ENCODE results near the gene B3GNT9. TPM values are rescaled to one million over a fixed set of nuclear protein-coding genes. Genes with fewer than 3 reads are reported as not detected.

Gene B3GNT9
- polyA plus RNA-seq, 1 of the 3 experiments (the other 2 are of a cell fraction) = 9.9 TPM

DNA sequence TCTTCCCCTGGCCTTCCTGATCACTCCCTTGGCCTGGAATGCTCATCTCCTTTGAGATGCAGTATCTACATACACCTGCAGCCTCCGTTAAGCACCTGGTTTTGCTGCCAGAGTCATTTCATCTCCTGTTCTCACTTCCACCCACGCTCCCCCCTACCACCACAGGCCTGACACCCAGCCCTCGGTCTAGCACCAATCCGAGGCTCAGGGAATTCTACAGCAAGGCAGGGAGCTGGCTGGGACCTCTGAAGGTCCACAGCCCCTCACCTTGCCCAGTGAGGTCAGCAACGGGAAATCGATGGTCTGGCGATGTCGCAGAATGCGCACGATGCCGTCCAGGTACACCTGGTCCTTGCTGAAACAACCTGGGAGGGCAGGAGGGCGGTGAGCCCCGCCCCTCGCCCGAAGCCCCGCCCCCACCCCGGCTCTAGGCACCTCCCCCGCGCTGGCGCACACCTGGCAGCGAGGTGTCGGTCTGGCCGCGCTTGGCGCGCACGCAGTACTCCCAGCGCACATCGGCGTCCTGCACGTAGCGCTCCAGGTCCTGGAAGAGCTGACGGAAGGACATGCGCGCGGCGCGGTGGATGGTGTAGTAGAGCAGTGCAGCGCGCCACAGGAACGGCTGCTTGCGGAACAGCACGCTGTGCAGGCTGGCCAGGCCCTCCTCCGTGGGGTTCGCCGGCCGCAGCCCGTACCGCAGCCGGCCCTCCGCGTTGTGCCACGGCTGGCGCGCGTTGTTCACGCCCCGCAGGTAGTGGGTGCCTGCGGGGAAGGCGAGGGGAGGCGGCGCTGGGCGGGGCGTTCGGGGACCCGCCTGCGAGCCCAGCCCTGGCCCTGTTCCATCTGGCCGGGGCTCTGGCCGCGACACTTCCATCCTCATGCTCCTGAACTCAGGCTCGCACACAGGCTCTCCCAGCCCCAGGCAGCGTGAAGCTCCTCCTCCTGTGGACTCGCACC is 27.2 kb upstream of the B3GNT9 start (continued):
- TF ChIP-seq GATA2 (CRISPR knock-in tag; IDR thresholded peaks at IDR 0.05) = no peak

DNA sequence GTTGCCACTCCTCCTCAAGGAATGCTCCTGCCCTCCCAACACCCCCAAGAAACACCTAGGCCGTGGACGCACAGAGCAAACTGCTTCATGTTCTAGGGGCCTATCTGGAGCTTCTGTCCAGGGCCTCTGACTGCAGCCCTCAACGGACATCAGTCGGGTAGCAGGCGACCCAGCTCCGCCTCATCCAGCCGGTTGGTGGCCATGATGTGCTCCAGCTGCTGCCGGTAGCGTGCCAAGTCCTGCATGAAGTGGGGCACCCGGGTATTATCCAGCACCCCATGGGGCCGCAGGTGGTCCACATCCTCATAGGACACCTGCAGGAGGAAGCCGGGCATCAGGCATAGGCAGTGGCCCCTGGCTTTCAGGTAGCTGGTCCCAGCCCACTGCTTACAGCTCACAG is 25.9 kb upstream of the B3GNT9 start:
- ChIA-PET CTCF (interaction anchor here (0.8 to 5.1 kb wide), 12 partner anchors 7 to 222 kb away, joined by 3 to 26 read pairs (median 4); partner anchors contain the start of gene MATCAP1), POLR2A (interaction anchor here (0.6 to 3.6 kb wide), 4 partner anchors 8 to 26 kb away, joined by 3 to 12 read pairs (median 8); partner anchors contain the start of gene B3GNT9)
- H4K20me1 ChIP-seq (ENCODE audit: insufficient read depth) = peaks cover 10% of the 10 kb centered on the region
- peaks cover 16% of the 10 kb centered on the region; the same call in 1 of the 2 replicates for H3K79me2 ChIP-seq (ENCODE audit: insufficient read depth)
- H3K4me3 ChIP-seq (ENCODE audit: low read depth in 2 of 2, low read length in 1 of 2) = no peak overlapping the region
- no peak for DNase-seq
- H3K4me2 ChIP-seq = no peak overlapping the region
- H3K9me2 ChIP-seq = no peaks in the 10 kb centered on the region
- H3K4me1 ChIP-seq (ENCODE audit: control insufficient read depth in 1 of 2, insufficient read depth in 2 of 2, low read depth in 1 of 2, low read length in 1 of 2) = peaks cover 20 to 47% of the 10 kb centered on the region in 2 experiments; a peak in 3 of 4 replicates
- TF ChIP-seq NRF1 (IDR thresholded peaks at IDR 0.05; ENCODE audit: low read depth, low read length) (no peak), RXRA (IDR thresholded peaks at IDR 0.05; ENCODE audit: borderline replicate concordance, low read depth) (no peak), SIN3A (IDR thresholded peaks at IDR 0.05; ENCODE audit: borderline replicate concordance, low read depth, low read length) (no peak), GABPA (IDR thresholded peaks at IDR 0.05; ENCODE audit: low read depth) (no peak), POLR2AphosphoS5 (IDR thresholded peaks at IDR 0.05; ENCODE audit: low read depth, low read length) (no peak), FOXM1 (IDR thresholded peaks at IDR 0.05; ENCODE audit: low read depth) (no peak), FOXJ3 (CRISPR knock-in tag; IDR thresholded peaks at IDR 0.05) (no peak), EZH2phosphoT487 (IDR thresholded peaks at IDR 0.05; ENCODE audit: borderline replicate concordance, low read depth) (no peak), JUND (IDR thresholded peaks at IDR 0.05) (no peak)
- TF ChIP-seq, protein P1, sequence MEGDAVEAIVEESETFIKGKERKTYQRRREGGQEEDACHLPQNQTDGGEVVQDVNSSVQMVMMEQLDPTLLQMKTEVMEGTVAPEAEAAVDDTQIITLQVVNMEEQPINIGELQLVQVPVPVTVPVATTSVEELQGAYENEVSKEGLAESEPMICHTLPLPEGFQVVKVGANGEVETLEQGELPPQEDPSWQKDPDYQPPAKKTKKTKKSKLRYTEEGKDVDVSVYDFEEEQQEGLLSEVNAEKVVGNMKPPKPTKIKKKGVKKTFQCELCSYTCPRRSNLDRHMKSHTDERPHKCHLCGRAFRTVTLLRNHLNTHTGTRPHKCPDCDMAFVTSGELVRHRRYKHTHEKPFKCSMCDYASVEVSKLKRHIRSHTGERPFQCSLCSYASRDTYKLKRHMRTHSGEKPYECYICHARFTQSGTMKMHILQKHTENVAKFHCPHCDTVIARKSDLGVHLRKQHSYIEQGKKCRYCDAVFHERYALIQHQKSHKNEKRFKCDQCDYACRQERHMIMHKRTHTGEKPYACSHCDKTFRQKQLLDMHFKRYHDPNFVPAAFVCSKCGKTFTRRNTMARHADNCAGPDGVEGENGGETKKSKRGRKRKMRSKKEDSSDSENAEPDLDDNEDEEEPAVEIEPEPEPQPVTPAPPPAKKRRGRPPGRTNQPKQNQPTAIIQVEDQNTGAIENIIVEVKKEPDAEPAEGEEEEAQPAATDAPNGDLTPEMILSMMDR (IDR thresholded peaks at IDR 0.05) = no peak
- TF ChIP-seq, protein P2, sequence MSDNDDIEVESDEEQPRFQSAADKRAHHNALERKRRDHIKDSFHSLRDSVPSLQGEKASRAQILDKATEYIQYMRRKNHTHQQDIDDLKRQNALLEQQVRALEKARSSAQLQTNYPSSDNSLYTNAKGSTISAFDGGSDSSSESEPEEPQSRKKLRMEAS (IDR thresholded peaks at IDR 0.05; ENCODE audit: low read depth) = no peak
- TF ChIP-seq, protein P3, sequence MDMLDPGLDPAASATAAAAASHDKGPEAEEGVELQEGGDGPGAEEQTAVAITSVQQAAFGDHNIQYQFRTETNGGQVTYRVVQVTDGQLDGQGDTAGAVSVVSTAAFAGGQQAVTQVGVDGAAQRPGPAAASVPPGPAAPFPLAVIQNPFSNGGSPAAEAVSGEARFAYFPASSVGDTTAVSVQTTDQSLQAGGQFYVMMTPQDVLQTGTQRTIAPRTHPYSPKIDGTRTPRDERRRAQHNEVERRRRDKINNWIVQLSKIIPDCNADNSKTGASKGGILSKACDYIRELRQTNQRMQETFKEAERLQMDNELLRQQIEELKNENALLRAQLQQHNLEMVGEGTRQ (IDR thresholded peaks at IDR 0.05; ENCODE audit: borderline replicate concordance, low read depth, low read length) = no peak
- H3F3A ChIP-seq (replicated peaks; ENCODE audit: insufficient read depth) = peaks cover 34% of the 10 kb centered on the region
- no peak overlapping the region for H2AFZ ChIP-seq (ENCODE audit: low read depth)
- WGBS (ENCODE audit: low lambda C conversion rate) = 97% methylated on average over 8 of the region's 12 CpGs
- no peak overlapping the region for H3K27ac ChIP-seq (ENCODE audit: low read depth in 2 of 2, low read length in 1 of 2)
- H3K9me3 ChIP-seq = no peaks in the 10 kb centered on the region
- H3K9ac ChIP-seq = no peak overlapping the region
- no peaks in the 10 kb centered on the region for H3K27me3 ChIP-seq (ENCODE audit: insufficient read depth)
- peaks cover 6 to 8% of the 10 kb centered on the region in 2 experiments for H3K36me3 ChIP-seq (replicated peaks in 1 of 2; ENCODE audit: control insufficient read depth in 1 of 2, insufficient read depth in 2 of 2, low read length in 1 of 2)

Measured in SK-N-SH (cell line).